ENCODE measurements around the gene P2RX5. TPM values are rescaled to one million over a fixed set of nuclear protein-coding genes. Genes with fewer than 3 reads are reported as not detected.

The P2RX5 gene
- total RNA-seq, 4 donors from 2014 or later, result 0.96 to 2.0 TPM; not detected in 2

- no peaks in the 10 kb centered on the region for H3K36me3 ChIP-seq
- ATAC-seq, result no peak
- TF ChIP-seq POLR2AphosphoS5 (IDR thresholded peaks at IDR 0.05) (no peak), EP300 (IDR thresholded peaks at IDR 0.05) (no peak)
- 70 to 83% methylated on average over 4 to 6 of the region's 9 CpGs for WGBS, 2 donors (ENCODE audit: low coverage in 1 of 2)
- no peak overlapping the region for H3K4me3 ChIP-seq
- H3K27me3 ChIP-seq, result peaks cover 90% of the 10 kb centered on the region
- peaks cover 0 to 24% (median 9%) of the 10 kb centered on the region in 3 donors for H3K4me1 ChIP-seq
- no peaks in the 10 kb centered on the region for H3K9me3 ChIP-seq
- no peak overlapping the region for H3K27ac ChIP-seq
Measured at GRCh38 chr17:3692346-3692745, 3.6 kb downstream of the P2RX5 start.

- ATAC-seq, result no peak
- peaks cover 0 to 22% (median 9%) of the 10 kb centered on the region in 3 donors for H3K4me1 ChIP-seq
- TF ChIP-seq EP300 (IDR thresholded peaks at IDR 0.05) (no peak), POLR2A (IDR thresholded peaks at IDR 0.05) (no peak), CTCF (IDR thresholded peaks at IDR 0.05) (no peak), POLR2AphosphoS5 (IDR thresholded peaks at IDR 0.05) (no peak)
Measured at GRCh38 chr17:3691617-3692067, 4.3 kb downstream of the P2RX5 start.

GRCh38 chr17:3690094-3690715, 5.8 kb downstream of the P2RX5 start:
- Histone ChIP-seq H3K9me3 (no peaks in the 10 kb centered on the region), H3K27ac (no peak overlapping the region), H3K36me3 (no peaks in the 10 kb centered on the region), H3K27me3 (peaks cover 72% of the 10 kb centered on the region), H3K4me1 (peaks cover 0 to 8% (median 3%) of the 10 kb centered on the region in 3 donors), H3K4me3 (no peak overlapping the region)
- ATAC-seq, result no peak
- WGBS, 2 donors (ENCODE audit: low coverage in 1 of 2), result 82 to 100% methylated on average over 1 to 2 of the region's 22 CpGs
- TF ChIP-seq EP300 (IDR thresholded peaks at IDR 0.05) (no peak), POLR2AphosphoS5 (IDR thresholded peaks at IDR 0.05) (no peak), POLR2A (IDR thresholded peaks at IDR 0.05) (no peak), CTCF (IDR thresholded peaks at IDR 0.05) (no peak)

More at GRCh38 chr17:3691617-3692067, 4.3 kb downstream of the P2RX5 start:
- no peak overlapping the region for H3K4me3 ChIP-seq
- peaks cover 83% of the 10 kb centered on the region for H3K27me3 ChIP-seq
- H3K9me3 ChIP-seq, result no peaks in the 10 kb centered on the region
- no CpG with 5 or more reads among the region's 16 CpGs for WGBS, 2 donors (ENCODE audit: low coverage in 1 of 2)
- no peaks in the 10 kb centered on the region for H3K36me3 ChIP-seq
- no peak overlapping the region for H3K27ac ChIP-seq

GRCh38 chr17:3689262-3690093, 6.5 kb downstream of the P2RX5 start:
- Histone ChIP-seq H3K27ac (no peak overlapping the region), H3K4me1 (peaks cover 0 to under 1% (median 0%) of the 10 kb centered on the region in 3 donors), H3K4me3 (no peak overlapping the region), H3K27me3 (peaks cover 72% of the 10 kb centered on the region), H3K36me3 (no peaks in the 10 kb centered on the region), H3K9me3 (no peaks in the 10 kb centered on the region)
- WGBS, 2 donors (ENCODE audit: low coverage in 1 of 2), result 39 to 87% methylated on average over 8 to 11 of the region's 44 CpGs
- TF ChIP-seq POLR2A (IDR thresholded peaks at IDR 0.05), result no peak
- no peak for ATAC-seq

- Histone ChIP-seq H3K27ac (no peak overlapping the region), H3K36me3 (no peaks in the 10 kb centered on the region), H3K4me3 (no peak overlapping the region), H3K9me3 (no peaks in the 10 kb centered on the region), H3K27me3 (peaks cover 72% of the 10 kb centered on the region), H3K4me1 (no peaks in the 10 kb centered on the region)
- TF ChIP-seq CTCF (IDR thresholded peaks at IDR 0.05) (no peak), POLR2A (IDR thresholded peaks at IDR 0.05) (no peak), POLR2AphosphoS5 (IDR thresholded peaks at IDR 0.05) (no peak), EP300 (IDR thresholded peaks at IDR 0.05) (no peak)
- ATAC-seq, result no peak
- WGBS, 2 donors (ENCODE audit: low coverage in 1 of 2), result 40% methylated on average over 1 of the region's 14 CpGs; no CpG with 5 or more reads in 1 of the 2 donors
Measured at GRCh38 chr17:3688852-3689261, 7.1 kb downstream of the P2RX5 start.

Measured in gastroesophageal sphincter (tissue), 4 donors.